Urinary bladder (tissue), 4 donors: ENCODE results near the gene MFRP. TPM values are rescaled to one million over a fixed set of nuclear protein-coding genes. Genes with fewer than 3 reads are reported as not detected.

Experiments used
- DNase-seq: peaks from one replicate; pipeline ENCODE4 v3.0.0-alpha.2; 2015; ENCODE audit errors: extremely low spot score
- H3K27ac ChIP-seq: one replicate; pipeline ENCODE4 v1.5.1; 2013; ENCODE audit warnings: low read depth, mild to moderate bottlenecking, moderate library complexity
- H3K36me3 ChIP-seq: one replicate; pipeline ENCODE4 v1.6.1; 2013; ENCODE audit warnings: mild to moderate bottlenecking, moderate library complexity; ENCODE audit not compliant: insufficient read depth
- H3K4me1 ChIP-seq: one replicate; pipeline ENCODE4 v1.6.1; 2013; ENCODE audit warnings: mild to moderate bottlenecking, moderate library complexity; ENCODE audit not compliant: insufficient read depth
- H3K4me3 ChIP-seq: one replicate; pipeline ENCODE4 v1.5.1; 2013; ENCODE audit warnings: low read depth, low read length
- WGBS: extraction: QIAGEN DNeasy Blood & Tissue Kit; methylation state at CpG from one replicate; pipeline ENCODE4 v1.1.7; 2013; 5-methylcytosine and 5-hydroxymethylcytosine counted together
- polyA plus RNA-seq: library from polyadenylated mRNA; stranded (reverse); fragments of 200-250 nt; gene quantifications from one replicate; pipeline ENCODE4 v1.2.3, GENCODE V29; 2013
- small RNA-seq: library from RNA; depleted of rRNA; stranded (forward); fragments of <200 nt; gene quantifications from one replicate; pipeline ENCODE3, GENCODE V24; 2014
- total RNA-seq: library from RNA; depleted of rRNA; stranded (reverse); fragments of >200 nt; gene quantifications from one replicate; pipeline ENCODE4 v1.2.3, GENCODE V29; 2014
- donor health status: healthy with polysubstance abuse.
- donor health status: healthy.

The MFRP gene
- total and polyA plus RNA-seq, 2 donors: 0.03 TPM; not detected in 1

DNA sequence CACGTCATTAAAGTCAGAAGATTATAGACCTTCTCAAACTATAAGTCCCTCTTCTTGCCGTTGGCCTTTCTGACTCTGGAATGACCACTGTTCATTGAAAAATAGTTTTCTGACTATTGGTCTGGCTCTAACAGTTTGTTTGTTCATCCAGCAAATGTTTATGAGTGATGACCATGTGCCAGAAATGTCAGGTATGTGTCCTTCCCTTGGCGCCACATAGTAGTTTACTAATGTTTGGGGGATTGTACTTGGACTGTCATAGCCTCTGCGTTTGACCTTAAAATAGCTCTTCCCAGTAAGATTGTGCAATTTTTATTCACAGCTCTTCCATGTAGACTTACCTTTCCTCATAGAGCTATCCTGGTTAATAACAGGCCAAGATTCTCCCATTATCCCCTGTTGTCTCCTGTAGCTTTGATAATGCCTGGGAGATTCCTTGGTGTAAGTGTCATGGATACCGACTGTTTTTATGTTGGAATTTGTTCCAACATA lies 43.2 kb downstream of the MFRP start:
- Histone ChIP-seq H3K36me3 (peaks cover 5% of the 10 kb centered on the region), H3K4me3 (no peak overlapping the region), H3K27ac (no peak overlapping the region), H3K4me1 (no peaks in the 10 kb centered on the region)
- 74% methylated on average over 5 of the region's 5 CpGs for WGBS
- DNase-seq: no peak

GRCh38 chr11:119300198-119300964 lies 46.1 kb downstream of the MFRP start:
- DNase-seq: no peak
- H3K27ac ChIP-seq: no peak overlapping the region
- no peak overlapping the region for H3K4me3 ChIP-seq
- WGBS: 75% methylated on average over 3 of the region's 3 CpGs
- H3K4me1 ChIP-seq: no peaks in the 10 kb centered on the region
- peaks cover 9% of the 10 kb centered on the region for H3K36me3 ChIP-seq

GRCh38 chr11:119299416-119299815 lies 47.1 kb downstream of the MFRP start:
- H3K4me3 ChIP-seq: no peak overlapping the region
- WGBS: 95% methylated on average over 9 of the region's 9 CpGs
- H3K4me1 ChIP-seq: no peaks in the 10 kb centered on the region
- peaks cover 9% of the 10 kb centered on the region for H3K36me3 ChIP-seq
- H3K27ac ChIP-seq: no peak overlapping the region
- no peak for DNase-seq

- Histone ChIP-seq H3K4me1 (no peaks in the 10 kb centered on the region), H3K4me3 (no peak overlapping the region), H3K27ac (no peak overlapping the region), H3K36me3 (peaks cover 9% of the 10 kb centered on the region)
- WGBS: 84% methylated on average over 2 of the region's 2 CpGs
- DNase-seq: no peak
Observed at GRCh38 chr11:119298726-119299125, 47.8 kb downstream of the MFRP start.

DNA sequence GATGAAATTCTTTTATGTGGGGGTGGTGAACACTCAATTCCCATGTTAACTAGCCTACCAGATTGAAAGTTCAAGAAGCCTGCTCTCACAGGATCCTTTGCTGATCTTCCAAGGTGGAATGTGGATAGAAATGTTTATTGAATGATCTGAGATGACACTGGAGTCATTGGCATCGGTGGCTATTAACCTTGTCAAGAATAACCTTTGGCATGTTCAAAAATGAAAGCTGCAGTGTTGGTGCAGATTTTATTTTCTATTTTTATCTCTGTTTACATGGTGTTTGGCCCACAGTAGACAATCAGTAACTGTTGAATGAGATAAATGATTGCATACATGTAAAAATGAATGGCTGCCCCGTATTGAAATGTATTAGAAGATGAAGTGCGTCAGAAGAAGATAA lies 48.6 kb downstream of the MFRP start:
- no peaks in the 10 kb centered on the region for H3K4me1 ChIP-seq
- H3K36me3 ChIP-seq: peaks cover 10% of the 10 kb centered on the region
- WGBS: 72% methylated on average over 3 of the region's 3 CpGs
- H3K27ac ChIP-seq: no peak overlapping the region
- no peak for DNase-seq
- H3K4me3 ChIP-seq: no peak overlapping the region

GRCh38 chr11:119295178-119295577 lies 51.3 kb downstream of the MFRP start:
- no peaks in the 10 kb centered on the region for H3K4me1 ChIP-seq

GRCh38 chr11:119293461-119293860 lies 53.0 kb downstream of the MFRP start:
- Histone ChIP-seq H3K4me3 (no peak overlapping the region), H3K4me1 (no peaks in the 10 kb centered on the region), H3K36me3 (peaks cover 5% of the 10 kb centered on the region), H3K27ac (no peak overlapping the region)
- DNase-seq: no peak
- WGBS: 94% methylated on average over 3 of the region's 3 CpGs

More at GRCh38 chr11:119295178-119295577, 51.3 kb downstream of the MFRP start:
- Histone ChIP-seq H3K4me3 (no peak overlapping the region), H3K27ac (no peak overlapping the region), H3K36me3 (peaks cover 10% of the 10 kb centered on the region)
- 64% methylated on average over 3 of the region's 3 CpGs for WGBS
- DNase-seq: no peak

- Histone ChIP-seq H3K36me3 (peaks cover 4% of the 10 kb centered on the region), H3K4me1 (no peaks in the 10 kb centered on the region), H3K27ac (no peak overlapping the region), H3K4me3 (no peak overlapping the region)
- no peak for DNase-seq
- WGBS: 98% methylated on average over 10 of the region's 10 CpGs
Observed at GRCh38 chr11:119290894-119291497, 55.5 kb downstream of the MFRP start.

Small RNA genes lying within 50 kb of the gene (small RNA-seq; reads per million reads assigned to genes)
- gene RF01225: not detected
- gene RNU6-262P: not detected

Other genes with a start within 250 kb of the MFRP start
- 12.1 TPM for gene DPAGT1, start 244.9 kb downstream of the MFRP start, total RNA-seq
- gene DPAGT1, start 244.9 kb downstream of the MFRP start, polyA plus RNA-seq: 29.1 TPM
- gene C2CD2L, start 239.4 kb downstream of the MFRP start, total RNA-seq: 3.4 TPM
- 9.8 TPM for gene C2CD2L, start 239.4 kb downstream of the MFRP start, polyA plus RNA-seq
- gene HINFP, start 225.1 kb downstream of the MFRP start, total RNA-seq: 16.5 TPM
- gene HINFP, start 225.1 kb downstream of the MFRP start, polyA plus RNA-seq: 17.6 TPM
- 0.95 TPM for gene ABCG4, start 197.7 kb downstream of the MFRP start, total RNA-seq
- gene ABCG4, start 197.7 kb downstream of the MFRP start, polyA plus RNA-seq: 0.18 TPM
- 11.7 TPM for gene NLRX1, start 178.0 kb downstream of the MFRP start, total RNA-seq
- gene NLRX1, start 178.0 kb downstream of the MFRP start, polyA plus RNA-seq: 24.3 TPM
- gene NHERF4, start 161.2 kb downstream of the MFRP start, total RNA-seq: 0.74 TPM
- gene NHERF4, start 161.2 kb downstream of the MFRP start, polyA plus RNA-seq: 0.28 TPM
- gene CBL, start 140.4 kb downstream of the MFRP start, total RNA-seq: 15.5 TPM
- 8.0 TPM for gene CBL, start 140.4 kb downstream of the MFRP start, polyA plus RNA-seq
- gene MCAM, start 29.6 kb downstream of the MFRP start, total RNA-seq: 154 TPM
- 451 TPM for gene MCAM, start 29.6 kb downstream of the MFRP start, polyA plus RNA-seq
- gene RNF26, start 12.2 kb downstream of the MFRP start, total RNA-seq: 4.7 TPM
- 33.3 TPM for gene RNF26, start 12.2 kb downstream of the MFRP start, polyA plus RNA-seq
- 17.4 TPM for gene C1QTNF5, start 5.8 kb downstream of the MFRP start, total RNA-seq
- gene C1QTNF5, start 5.8 kb downstream of the MFRP start, polyA plus RNA-seq: 46.7 TPM
- 1.1 TPM for gene USP2, start 35.0 kb upstream of the MFRP start, total RNA-seq
- gene USP2, start 35.0 kb upstream of the MFRP start, polyA plus RNA-seq: 4.8 TPM
- gene THY1, start 76.5 kb upstream of the MFRP start, total RNA-seq: 39.2 TPM
- gene THY1, start 76.5 kb upstream of the MFRP start, polyA plus RNA-seq: 148 TPM